Smooth muscle cell (in vitro differentiated cells): ENCODE data around the gene PPIA. TPM values are rescaled to one million over a fixed set of nuclear protein-coding genes. Genes with fewer than 3 reads are reported as not detected.
"Not testable (repeated sequence)": the region's sequence is repeated elsewhere in the genome, so short reads cannot be mapped to it uniquely, and the experiment has no call there.

Experiments used
- DNase-seq: peaks from one replicate; lab custom pipeline; 2025; ENCODE audit not compliant: unreplicated experiment; lab: John Stamatoyannopoulos, UW
- H2AFZ ChIP-seq: fragments of 200-600 bp; sonication (generic); 2 replicates; pipeline ENCODE4 v1.6.0; 2016; ENCODE audit warnings: antibody characterized with exemption, low read depth, mild to moderate bottlenecking
- H3F3A ChIP-seq: fragments of 200-600 bp; sonication (generic); 2 replicates; pipeline ENCODE4 v1.6.0; 2017; ENCODE audit warnings: antibody characterized with exemption, low read depth
- H3K27ac ChIP-seq: fragments of 200-600 bp; sonication (generic); 2 replicates; pipeline ENCODE4 v1.5.1; 2016; ENCODE audit warnings: low read depth, mild to moderate bottlenecking
- H3K27me3 ChIP-seq: fragments of 200-600 bp; sonication (generic); 2 replicates; pipeline ENCODE4 v1.6.1; 2016; ENCODE audit warnings: low read depth, mild to moderate bottlenecking
- H3K36me3 ChIP-seq: fragments of 200-600 bp; sonication (generic); 2 replicates; pipeline ENCODE4 v1.5.1; 2016; ENCODE audit warnings: low read depth
- H3K4me1 ChIP-seq: fragments of 200-600 bp; sonication (generic); 2 replicates; pipeline ENCODE4 v1.5.1; 2016; ENCODE audit warnings: low read depth
- H3K4me2 ChIP-seq: fragments of 200-600 bp; sonication (generic); 2 replicates; pipeline ENCODE4 v1.6.0; 2016; ENCODE audit warnings: mild to moderate bottlenecking
- H3K4me3 ChIP-seq: fragments of 200-600 bp; sonication (generic); 2 replicates; pipeline ENCODE4 v1.5.1; 2016; ENCODE audit warnings: mild to moderate bottlenecking
- H3K79me2 ChIP-seq: fragments of 200-600 bp; sonication (generic); 2 replicates; pipeline ENCODE4 v1.6.0; 2016; ENCODE audit warnings: low read depth, mild to moderate bottlenecking
- H3K9ac ChIP-seq: fragments of 200-600 bp; sonication (generic); 2 replicates; pipeline ENCODE4 v1.6.0; 2016; ENCODE audit warnings: low read depth
- H3K9me3 ChIP-seq: fragments of 200-600 bp; sonication (generic); replicated peaks from 2 replicates; pipeline ENCODE4 v1.5.1; 2016; ENCODE audit warnings: low read depth
- H4K20me1 ChIP-seq: fragments of 200-600 bp; sonication (generic); 2 replicates; pipeline ENCODE4 v1.6.0; 2016; ENCODE audit warnings: low read depth
- CTCF ChIP-seq: fragments of 200-600 bp; sonication (generic); IDR thresholded peaks from 2 replicates; pipeline ENCODE4 v1.5.1; 2017; ENCODE audit warnings: borderline replicate concordance, mild to moderate bottlenecking, antibody characterized with exemption; ENCODE audit not compliant: insufficient read depth, poor library complexity, severe bottlenecking
- WGBS: methylation state at CpG from one replicate; pipeline ENCODE4 v1.1.7; 2016; ENCODE audit warnings: low lambda C conversion rate; 5-methylcytosine and 5-hydroxymethylcytosine counted together
- polyA plus RNA-seq: library from polyadenylated mRNA; unstranded; fragments of >200 nt; fragmentation: Nextera tagmentation; extraction: Ambion mirVana; gene quantifications from 2 replicates; pipeline ENCODE4 v1.2.1, GENCODE V29; 2016
- total RNA-seq: library from RNA; depleted of rRNA; stranded (reverse); fragments of >200 nt; gene quantifications from 2 replicates; pipeline ENCODE4 v1.2.3, GENCODE V29; 2014

Gene PPIA
- total and polyA plus RNA-seq, 2 experiments from 2014 or later: 2,990 to 3,434 TPM

GRCh38 chr7:44827567-44827966, 31.1 kb downstream of the PPIA start:
- DNase-seq: no peak
- no peak for TF ChIP-seq CTCF

GRCh38 chr7:44838751-44839150, 42.3 kb downstream of the PPIA start:
- H3K36me3 ChIP-seq: peaks cover 11% of the 10 kb centered on the region
- WGBS: 56% methylated on average over 2 of the region's 2 CpGs
- no peaks in the 10 kb centered on the region for H3K27me3 ChIP-seq
- H3K4me3 ChIP-seq: no peak overlapping the region
- H2AFZ ChIP-seq: no peak overlapping the region
- H3K9ac ChIP-seq: no peak overlapping the region
- peaks cover 76% of the 10 kb centered on the region for H3K79me2 ChIP-seq
- TF ChIP-seq CTCF: no peak
- no peak overlapping the region for H3K4me2 ChIP-seq
- H3K4me1 ChIP-seq: no peaks in the 10 kb centered on the region
- H3F3A ChIP-seq: no peaks in the 10 kb centered on the region
- H3K9me3 ChIP-seq: no peaks in the 10 kb centered on the region
- no peak for DNase-seq
- no peak overlapping the region for H3K27ac ChIP-seq
- H4K20me1 ChIP-seq: peaks cover 38% of the 10 kb centered on the region

More at GRCh38 chr7:44827567-44827966, 31.1 kb downstream of the PPIA start:
- 96% methylated on average over 3 of the region's 3 CpGs for WGBS
- Histone ChIP-seq H3K9me3 (no peaks in the 10 kb centered on the region), H3K4me1 (no peaks in the 10 kb centered on the region), H3F3A (no peaks in the 10 kb centered on the region), H3K27ac (no peak overlapping the region), H2AFZ (no peak overlapping the region), H3K4me2 (no peak overlapping the region), H3K4me3 (no peak overlapping the region), H3K36me3 (no peaks in the 10 kb centered on the region), H3K9ac (no peak overlapping the region), H3K79me2 (no peaks in the 10 kb centered on the region), H4K20me1 (no peaks in the 10 kb centered on the region), H3K27me3 (no peaks in the 10 kb centered on the region)

- peaks cover 73% of the 10 kb centered on the region for H4K20me1 ChIP-seq
- not testable (repeated sequence) for DNase-seq, H3K27ac ChIP-seq, H3K9me3 ChIP-seq, H3K27me3 ChIP-seq, H3K4me2 ChIP-seq, H3F3A ChIP-seq, H3K36me3 ChIP-seq, H2AFZ ChIP-seq, H3K4me3 ChIP-seq, H3K9ac ChIP-seq, H3K4me1 ChIP-seq
- 68% methylated on average over 8 of the region's 8 CpGs for WGBS
- peaks cover 92% of the 10 kb centered on the region for H3K79me2 ChIP-seq
Measured at GRCh38 chr7:44842675-44843074, 46.2 kb downstream of the PPIA start.

GRCh38 chr7:44843440-44843839, 47.0 kb downstream of the PPIA start:
- H3K36me3 ChIP-seq, H3K9ac ChIP-seq, H3K27ac ChIP-seq, H3K9me3 ChIP-seq, DNase-seq, H3K4me3 ChIP-seq, H2AFZ ChIP-seq, H3K27me3 ChIP-seq, H3K4me1 ChIP-seq, H3F3A ChIP-seq, H3K4me2 ChIP-seq: not testable (repeated sequence)
- WGBS: 97% methylated on average over 5 of the region's 5 CpGs
- Histone ChIP-seq H4K20me1 (peaks cover 71% of the 10 kb centered on the region), H3K79me2 (peaks cover 85% of the 10 kb centered on the region)

- peaks cover 17% of the 10 kb centered on the region for H3K4me1 ChIP-seq
- no peak for TF ChIP-seq CTCF
- H4K20me1 ChIP-seq: peaks cover 63% of the 10 kb centered on the region
- H3K27ac ChIP-seq: no peak overlapping the region
- no peaks in the 10 kb centered on the region for H3K27me3 ChIP-seq
- no peaks in the 10 kb centered on the region for H3K9me3 ChIP-seq
- no peak overlapping the region for H2AFZ ChIP-seq
- peaks cover 11% of the 10 kb centered on the region for H3F3A ChIP-seq
- no peak overlapping the region for H3K9ac ChIP-seq
- H3K4me3 ChIP-seq: peak overlapping the region; percentile 74
- no peak for DNase-seq
- peaks cover 66% of the 10 kb centered on the region for H3K79me2 ChIP-seq
- H3K4me2 ChIP-seq: peak overlapping the region; percentile 97
- H3K36me3 ChIP-seq: no peaks in the 10 kb centered on the region
Measured at GRCh38 chr7:44845451-44845850, 49.0 kb downstream of the PPIA start.

- H3K4me1 ChIP-seq: peaks cover 17% of the 10 kb centered on the region
- H2AFZ ChIP-seq, H3K27me3 ChIP-seq, H3K9me3 ChIP-seq, DNase-seq, H3K36me3 ChIP-seq: not testable (repeated sequence)
- H4K20me1 ChIP-seq: peaks cover 54% of the 10 kb centered on the region
- H3K4me2 ChIP-seq: peak overlapping the region; percentile 97
- WGBS: 80% methylated on average over 10 of the region's 11 CpGs
- peak overlapping the region; percentile 86 for H3K9ac ChIP-seq
- peak overlapping the region; percentile 80 for H3K27ac ChIP-seq
- peaks cover 56% of the 10 kb centered on the region for H3K79me2 ChIP-seq
- H3K4me3 ChIP-seq: peak overlapping the region; percentile 74
- peaks cover 11% of the 10 kb centered on the region for H3F3A ChIP-seq
Measured at GRCh38 chr7:44846390-44846789, 49.9 kb downstream of the PPIA start.
